GM18867 (cell line): Measurements from ENCODE around the gene CLEC4D.
"Not testable (repeated sequence)": the region's sequence is repeated elsewhere in the genome, so short reads cannot be mapped to it uniquely, and the experiment has no call there.

Source experiments
- ATAC-seq: cut with Tn5 transposase; IDR thresholded peaks from one replicate; pipeline ENCODE4 v1.9.1; 2021; ENCODE audit warnings: mild to moderate bottlenecking, moderate library complexity; ENCODE audit not compliant: unreplicated experiment

The CLEC4D gene

GRCh38 chr12:8527250-8528130 is 14.2 kb downstream of the CLEC4D start:
- no peak for ATAC-seq

DNA sequence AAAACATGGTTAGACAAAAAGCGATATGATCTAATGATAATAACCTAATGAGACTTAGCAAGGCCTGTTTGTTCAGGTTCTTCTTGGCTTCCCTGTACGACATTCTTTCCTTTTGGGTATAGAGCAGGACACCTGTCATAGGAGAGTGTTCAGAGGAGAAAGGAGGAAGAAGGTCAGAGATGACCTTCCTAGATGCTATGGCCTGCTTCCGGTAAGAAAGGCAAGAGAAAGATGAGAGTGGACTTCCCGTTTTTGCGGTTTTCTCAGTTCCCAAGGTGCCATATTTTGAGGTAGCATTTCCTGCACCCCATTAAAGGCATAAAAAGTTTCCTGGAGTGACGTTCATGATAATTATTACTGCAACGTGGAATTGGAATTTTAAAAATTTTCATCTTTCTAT is 18.7 kb downstream of the CLEC4D start:
- ATAC-seq: no peak

DNA sequence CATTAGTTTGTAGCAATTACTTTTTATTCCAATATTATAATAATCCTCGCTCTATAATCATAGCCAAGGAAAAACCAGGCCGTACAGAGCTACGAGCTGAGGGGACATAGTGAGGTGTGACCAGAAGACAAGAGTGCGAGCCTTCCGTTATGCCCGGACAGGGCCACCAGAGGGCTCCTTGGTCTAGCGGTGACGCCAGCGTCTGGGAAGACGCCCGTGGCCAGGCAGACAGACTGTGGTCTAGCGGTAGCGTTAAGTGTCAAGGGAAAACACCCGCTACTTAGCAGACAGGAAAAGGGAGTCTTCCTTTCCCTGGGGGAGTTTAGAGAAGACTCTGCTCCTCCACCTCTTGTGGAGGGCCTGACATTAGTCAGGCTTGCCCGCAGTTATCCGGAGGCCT is 24.5 kb downstream of the CLEC4D start:
- ATAC-seq: not testable (repeated sequence)

GRCh38 chr12:8540831-8541230 is 27.5 kb downstream of the CLEC4D start, which contains the start of gene CLEC4E:
Gene CLEC4E, minus strand, starts transcription at chr12:8540905. Its CDS starts 108 bp downstream, at chr12:8540797.
- ATAC-seq: not testable (repeated sequence)

GRCh38 chr12:8541562-8541961 is 28.3 kb downstream of the CLEC4D start:
- no peak for ATAC-seq

DNA sequence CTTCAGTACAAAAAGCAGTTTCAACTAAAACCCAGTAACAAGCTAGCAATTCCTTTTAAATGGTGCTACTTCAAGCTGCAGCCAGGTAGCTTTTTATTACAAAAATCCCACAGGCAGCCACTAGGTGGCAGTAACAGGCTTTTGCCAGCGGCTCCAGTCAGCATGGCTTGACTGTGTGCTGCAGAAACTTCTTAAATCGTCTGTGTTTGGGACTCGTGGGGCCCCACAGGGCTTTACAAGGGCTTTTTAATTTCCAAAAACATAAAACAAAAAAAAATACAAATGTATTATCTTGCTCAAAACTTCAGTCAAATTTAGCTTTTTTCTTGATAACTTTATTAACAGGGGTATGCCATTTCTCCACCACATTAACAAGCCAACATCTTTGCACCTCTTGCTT is 31.0 kb downstream of the CLEC4D start:
- ATAC-seq: no peak

DNA sequence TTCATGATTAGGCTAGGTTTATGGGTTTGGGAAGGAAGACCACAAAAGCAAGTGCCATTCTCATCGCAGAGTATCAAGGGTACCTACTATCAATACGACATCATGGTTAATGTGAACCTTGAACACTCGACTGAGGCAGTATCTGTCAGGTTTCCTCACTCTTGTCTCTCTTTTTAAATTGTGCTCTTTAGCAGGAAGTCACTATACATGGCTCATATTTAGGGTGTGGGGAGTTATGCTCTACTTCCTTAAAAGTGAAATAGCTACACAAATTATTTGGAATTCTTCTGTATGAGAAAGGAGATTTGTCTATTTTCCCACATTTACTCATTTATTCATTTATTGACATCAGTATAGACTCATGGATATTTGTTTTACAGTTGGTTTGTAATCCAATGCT is 33.3 kb downstream of the CLEC4D start:
- ATAC-seq: no peak

GRCh38 chr12:8547645-8548044 is 34.3 kb downstream of the CLEC4D start:
- ATAC-seq: no peak

DNA sequence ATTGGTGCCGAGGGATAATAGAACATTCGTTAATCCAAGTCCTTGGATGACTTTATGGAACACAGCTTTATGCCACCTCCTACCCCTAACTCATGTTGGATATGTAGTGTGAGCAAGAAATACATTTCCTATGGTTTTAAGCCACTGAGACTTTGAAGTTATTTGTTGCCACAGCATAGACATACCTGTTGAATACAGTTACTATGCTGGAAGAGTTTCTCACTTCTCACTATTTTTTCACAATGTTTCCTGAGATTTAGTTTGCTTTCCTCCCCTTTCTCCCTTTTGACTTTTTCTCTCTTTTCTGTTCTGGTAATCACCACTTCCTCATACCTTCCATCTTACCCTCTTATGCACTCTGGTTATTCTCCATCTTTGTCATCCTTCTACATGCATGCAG is 34.9 kb downstream of the CLEC4D start:
- no peak for ATAC-seq

DNA sequence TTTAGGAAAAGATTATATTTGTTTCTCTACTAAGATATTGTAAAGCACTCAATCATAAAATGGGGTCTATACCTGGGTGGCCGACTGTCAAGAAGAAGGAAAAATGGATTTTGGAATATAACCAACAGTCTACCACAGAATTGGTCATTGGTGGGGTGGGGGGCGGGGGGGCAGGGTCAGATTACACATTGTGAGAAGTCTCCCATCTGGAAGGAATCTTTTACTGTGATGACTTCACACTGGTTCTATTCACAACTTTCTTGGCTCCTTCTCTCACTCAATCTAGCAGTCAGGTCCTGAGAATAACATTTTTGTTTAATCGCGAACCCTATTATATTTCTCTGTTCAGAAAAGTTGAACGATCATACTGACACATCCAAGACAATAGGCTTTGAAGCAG is 36.1 kb downstream of the CLEC4D start:
- ATAC-seq: no peak

DNA sequence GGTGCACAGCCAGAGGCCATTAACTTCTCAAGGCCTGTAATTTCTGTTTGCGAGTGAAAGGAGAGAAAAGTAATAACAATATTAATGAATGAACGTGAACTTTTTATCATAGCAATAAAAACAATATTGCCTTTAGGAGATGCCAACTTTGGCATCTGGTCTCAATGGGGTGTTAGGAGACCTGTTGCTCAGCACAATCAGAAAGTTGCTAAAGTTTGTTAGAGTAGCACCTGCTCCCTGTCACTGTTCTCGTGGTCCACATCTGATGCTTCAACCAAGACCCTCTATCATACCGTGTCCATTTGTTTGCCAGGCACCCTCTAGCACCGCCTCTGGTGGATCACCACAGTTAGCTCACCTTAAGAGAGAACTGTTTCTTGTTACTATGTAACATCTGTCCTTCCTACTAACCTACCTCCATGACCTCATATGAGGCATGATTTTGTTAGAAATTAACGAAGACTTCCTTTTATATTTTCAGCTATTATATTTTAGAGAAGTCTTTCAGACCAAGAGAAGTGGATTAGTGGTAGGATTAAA is 39.9 kb downstream of the CLEC4D start:
- no peak for ATAC-seq

GRCh38 chr12:8554451-8555195 is 41.3 kb downstream of the CLEC4D start:
- no peak for ATAC-seq

DNA sequence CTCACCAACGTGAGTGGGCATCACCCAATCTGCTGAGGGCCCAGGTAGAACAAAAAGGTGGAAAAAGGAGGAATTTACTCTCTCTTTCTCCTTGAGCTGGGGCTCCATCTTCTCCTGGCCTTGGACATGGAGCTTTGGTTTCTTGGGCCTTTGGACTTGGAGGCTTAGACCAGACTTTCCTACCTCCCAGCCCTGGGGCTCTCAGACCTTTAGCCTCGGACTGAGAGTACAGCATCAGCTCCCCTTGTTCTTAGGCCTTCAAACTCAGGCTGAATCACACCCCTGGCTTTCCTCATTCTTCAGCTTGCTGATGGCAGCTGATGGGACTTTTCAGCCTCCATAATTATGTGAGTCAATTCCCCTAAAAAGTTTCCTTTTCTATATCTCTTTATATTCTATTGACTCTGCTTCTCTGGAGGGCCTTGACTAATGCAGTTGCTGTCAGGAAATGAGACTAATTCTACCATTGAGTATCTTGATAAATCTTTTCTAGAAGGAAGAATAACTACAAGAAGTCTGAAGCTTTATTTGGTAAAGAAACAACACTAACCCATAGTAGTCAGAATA is 43.3 kb downstream of the CLEC4D start:
- ATAC-seq: no peak

- no peak for ATAC-seq
Measured at GRCh38 chr12:8559676-8560075, 46.4 kb downstream of the CLEC4D start.

DNA sequence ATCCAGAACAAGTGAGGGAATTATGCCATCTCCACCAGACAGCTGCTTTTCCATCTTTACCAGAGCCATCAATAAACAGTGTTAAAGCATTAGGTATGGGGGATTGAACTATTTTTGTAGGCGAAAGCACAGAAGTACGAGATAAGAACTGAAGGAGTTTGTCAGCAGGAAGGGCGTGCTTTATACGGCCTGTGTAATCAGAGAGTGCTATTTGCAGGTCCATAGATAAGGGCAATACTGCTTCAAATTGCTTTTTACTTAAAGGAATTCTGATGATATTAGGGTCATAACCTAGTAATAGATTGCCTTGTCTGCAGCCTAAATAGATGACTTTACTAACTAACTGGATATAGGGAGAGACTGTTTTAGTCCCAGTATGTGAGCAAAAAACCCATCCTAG is 47.7 kb downstream of the CLEC4D start:
- no peak for ATAC-seq

- no peak for ATAC-seq
Measured at GRCh38 chr12:8562310-8562709, 49.0 kb downstream of the CLEC4D start.

GRCh38 chr12:8563356-8563755 is 50.1 kb downstream of the CLEC4D start:
- no peak for ATAC-seq

DNA sequence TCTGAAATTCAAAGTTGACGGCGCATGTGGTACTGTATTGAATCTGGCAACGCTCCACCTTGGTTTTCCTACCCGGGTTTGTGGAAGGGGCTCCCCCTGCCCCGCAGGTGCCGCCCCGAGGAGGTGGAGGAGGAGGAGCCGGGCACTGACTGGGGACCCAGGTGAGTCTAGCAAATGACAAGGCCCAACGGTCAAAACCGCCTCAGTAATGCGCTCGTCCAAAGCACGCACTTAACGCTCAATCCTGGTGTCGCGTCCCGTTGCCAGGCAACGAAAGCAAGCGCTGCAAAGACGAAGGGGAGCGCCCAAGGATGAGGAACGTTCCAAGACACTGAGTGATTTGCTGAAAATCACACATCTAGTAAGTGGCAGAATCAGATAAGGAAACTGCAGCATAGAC is 51.4 kb downstream of the CLEC4D start:
- ATAC-seq: no peak

GRCh38 chr12:8566052-8566451 is 52.7 kb downstream of the CLEC4D start:
- ATAC-seq: not testable (repeated sequence)

DNA sequence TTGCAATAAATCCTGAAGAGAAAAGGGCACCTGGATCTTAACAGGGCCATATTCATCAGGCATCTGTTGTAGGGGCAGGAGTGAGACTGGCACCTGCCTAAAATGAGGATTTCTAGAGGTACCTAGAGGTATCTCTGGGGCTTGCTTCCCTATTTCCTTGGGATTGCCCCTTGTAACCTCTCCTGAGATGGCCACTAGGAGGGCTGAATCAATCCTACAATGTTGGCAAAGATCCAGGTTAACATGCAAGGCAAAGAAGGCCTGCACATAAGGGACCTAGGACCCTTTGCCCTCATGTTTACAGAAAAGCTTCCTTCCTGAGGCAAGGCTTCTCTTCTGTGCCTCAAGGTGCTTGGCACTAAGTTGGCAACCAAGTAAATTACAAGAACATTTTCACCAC is 53.2 kb downstream of the CLEC4D start:
- ATAC-seq: no peak
